GM19043 (cell line): Measurements from ENCODE around the gene LHFPL3.
"Not testable (repeated sequence)": the region's sequence is repeated elsewhere in the genome, so short reads cannot be mapped to it uniquely, and the experiment has no call there.

Source experiments
- ATAC-seq: cut with Tn5 transposase; IDR thresholded peaks from one replicate; pipeline ENCODE4 v1.9.1; 2021; ENCODE audit warnings: low read depth; ENCODE audit not compliant: unreplicated experiment

LHFPL3 gene

DNA sequence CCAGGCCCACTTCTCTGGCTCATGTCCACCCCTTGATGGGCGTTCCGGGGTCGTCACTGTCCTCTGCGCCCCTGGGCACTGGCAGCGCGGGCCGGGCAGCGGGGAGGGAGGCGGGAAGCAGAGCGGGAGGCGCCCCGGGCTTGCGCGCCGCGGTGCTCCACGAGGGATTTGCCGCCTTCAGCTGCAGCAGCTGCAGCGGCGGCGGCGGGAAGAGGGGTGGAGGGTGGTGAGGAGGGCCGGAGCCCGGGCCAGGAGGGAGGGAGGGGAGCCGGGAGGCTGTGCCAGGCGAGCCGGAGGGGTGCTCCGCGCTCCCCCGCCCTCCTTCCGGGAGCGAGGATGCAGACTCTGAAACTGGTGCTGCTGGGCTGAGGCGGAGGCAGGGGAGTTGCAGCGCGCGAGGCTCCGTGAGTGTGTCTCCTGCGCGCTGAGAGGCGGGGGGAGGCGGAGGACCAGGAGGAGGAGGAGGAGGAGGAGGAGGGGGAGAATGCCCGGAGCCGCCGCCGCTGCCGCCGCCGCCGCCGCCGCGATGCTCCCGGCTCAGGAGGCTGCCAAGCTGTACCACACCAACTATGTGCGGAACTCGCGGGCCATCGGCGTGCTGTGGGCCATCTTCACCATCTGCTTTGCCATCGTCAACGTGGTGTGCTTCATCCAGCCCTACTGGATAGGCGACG is at the start of gene LHFPL3:
TSS of gene LHFPL3 (plus strand) at position 308 of the 674 bp plus-strand sequence.
- no peak for ATAC-seq

DNA sequence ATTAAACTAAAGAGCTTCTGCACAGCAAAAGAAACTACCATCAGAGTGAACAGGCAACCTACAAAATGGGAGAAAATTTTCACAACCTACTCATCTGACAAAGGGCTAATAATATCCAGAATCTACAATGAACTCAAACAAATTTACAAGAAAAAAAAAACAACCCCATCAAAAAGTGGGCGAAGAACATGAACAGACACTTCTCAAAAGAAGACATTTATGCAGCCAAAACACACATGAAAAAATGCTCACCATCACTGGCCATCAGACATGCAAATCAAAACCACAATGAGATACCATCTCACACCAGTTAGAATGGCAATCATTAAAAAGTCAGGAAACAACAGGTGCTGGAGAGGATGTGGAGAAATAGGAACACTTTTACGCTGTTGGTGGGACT is 46.7 kb upstream of the LHFPL3 start:
- not testable (repeated sequence) for ATAC-seq

DNA sequence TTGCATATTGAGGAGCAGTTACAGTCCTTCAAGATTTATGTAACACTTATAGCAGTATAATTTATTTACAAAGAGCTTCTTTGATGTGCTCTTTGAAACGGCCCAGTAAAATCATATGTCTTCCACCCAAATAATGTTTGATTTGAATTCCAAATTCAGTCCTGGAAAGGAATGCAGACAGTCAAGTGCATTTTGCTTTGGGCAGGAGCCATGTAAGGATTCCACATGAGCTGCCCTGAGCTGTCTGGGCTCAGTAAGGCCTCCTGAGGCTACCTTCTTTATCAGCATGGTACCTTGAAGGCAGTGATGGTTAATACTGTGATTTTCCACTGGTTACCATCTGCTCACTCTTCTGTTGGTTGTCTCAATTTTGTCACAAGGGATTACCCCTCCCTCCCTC is 41.6 kb upstream of the LHFPL3 start:
- no peak for ATAC-seq

DNA sequence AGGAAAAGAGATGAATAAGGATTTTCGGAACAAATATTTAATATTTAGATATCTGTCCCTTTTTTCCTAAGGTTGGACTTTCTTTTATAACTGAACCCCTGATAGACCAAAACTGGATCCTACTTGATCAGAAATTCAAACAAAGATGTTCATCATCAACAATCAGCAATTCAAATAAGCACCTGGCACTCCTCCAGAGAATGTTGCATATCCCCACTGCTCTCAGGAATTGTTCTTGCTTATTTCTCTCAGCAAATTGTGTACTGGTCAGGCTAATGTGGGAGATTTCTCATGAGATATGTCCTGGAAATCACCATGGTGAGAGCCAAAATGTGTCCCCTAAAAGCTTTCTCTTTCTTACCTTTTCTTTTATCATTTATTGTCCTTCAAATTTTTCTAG is 40.3 kb upstream of the LHFPL3 start:
- no peak for ATAC-seq

DNA sequence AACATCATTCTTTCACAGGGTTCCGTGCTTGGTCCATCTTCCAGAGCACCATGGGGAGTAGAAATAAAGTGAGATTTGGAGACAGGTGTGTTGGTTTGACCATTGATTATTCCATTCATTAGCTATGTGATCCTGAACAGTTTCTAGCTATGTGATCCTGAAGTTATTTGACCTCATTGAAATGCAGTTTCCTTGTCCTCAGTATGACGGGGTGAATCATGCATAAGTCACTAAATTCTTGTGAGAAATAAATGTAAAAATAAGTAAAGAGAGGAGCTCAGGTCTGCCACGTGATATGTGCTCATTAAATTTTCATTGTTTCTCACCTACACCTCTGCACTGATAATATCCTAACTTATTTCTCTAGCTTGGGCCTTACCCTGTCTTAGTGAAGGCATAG is 34.1 kb upstream of the LHFPL3 start:
- ATAC-seq: no peak

DNA sequence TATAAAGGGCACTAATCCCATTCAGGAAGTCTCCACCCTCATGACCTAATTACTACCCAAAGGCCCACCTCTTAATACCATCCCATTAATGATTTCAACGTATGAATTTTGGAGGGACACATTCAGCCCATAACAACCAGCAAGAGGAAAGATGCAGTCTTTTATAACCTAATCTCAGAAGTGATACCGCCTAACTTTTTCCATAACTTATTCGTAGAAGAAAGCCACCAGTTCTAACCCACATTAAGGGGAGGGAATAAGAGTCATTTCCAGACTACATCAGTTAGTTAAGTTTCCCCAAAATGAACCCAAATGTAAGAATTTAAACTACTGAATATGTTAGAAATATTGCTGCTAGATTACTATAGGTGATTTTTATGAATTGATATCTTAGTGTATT is 32.1 kb upstream of the LHFPL3 start:
- no peak for ATAC-seq

DNA sequence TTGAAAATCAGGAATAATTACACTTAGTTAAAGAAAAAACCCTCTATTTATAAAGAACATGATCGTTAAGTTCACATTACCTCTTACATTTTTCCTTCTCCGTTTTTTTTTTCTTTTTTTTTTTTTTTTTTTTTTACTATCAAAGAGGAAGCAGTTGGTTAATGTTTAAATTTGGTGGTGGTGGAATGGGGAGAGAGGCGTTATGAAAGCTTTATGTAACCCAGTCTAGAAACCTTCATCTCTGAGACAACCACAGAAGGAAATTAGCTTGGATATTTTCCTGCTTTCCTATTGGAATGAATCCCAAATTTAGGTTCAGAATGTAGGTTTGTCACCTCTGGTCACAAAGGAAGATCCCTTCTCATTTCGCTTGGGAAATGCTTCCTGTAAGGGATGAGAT is 31.5 kb upstream of the LHFPL3 start:
- ATAC-seq: no peak

DNA sequence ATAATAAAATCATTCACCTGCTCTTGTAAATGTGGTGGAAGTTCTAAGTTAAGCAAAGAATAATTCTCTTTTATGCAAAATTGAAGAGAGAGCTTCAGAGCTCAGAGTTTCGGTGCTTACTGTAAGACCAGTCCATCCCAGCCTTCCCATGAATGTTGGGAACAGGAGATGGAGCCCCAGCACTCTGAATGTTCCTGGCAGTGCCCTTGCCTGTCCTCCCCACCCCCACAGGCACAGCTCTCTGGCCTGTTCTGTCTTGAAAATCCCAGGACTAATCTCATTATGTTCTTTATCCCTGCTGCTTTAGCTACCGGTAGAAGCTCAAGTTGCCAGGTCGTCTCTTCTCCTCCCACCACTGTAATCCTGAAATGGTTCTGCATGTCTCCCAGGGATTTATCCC is 29.1 kb upstream of the LHFPL3 start:
- ATAC-seq: no peak

DNA sequence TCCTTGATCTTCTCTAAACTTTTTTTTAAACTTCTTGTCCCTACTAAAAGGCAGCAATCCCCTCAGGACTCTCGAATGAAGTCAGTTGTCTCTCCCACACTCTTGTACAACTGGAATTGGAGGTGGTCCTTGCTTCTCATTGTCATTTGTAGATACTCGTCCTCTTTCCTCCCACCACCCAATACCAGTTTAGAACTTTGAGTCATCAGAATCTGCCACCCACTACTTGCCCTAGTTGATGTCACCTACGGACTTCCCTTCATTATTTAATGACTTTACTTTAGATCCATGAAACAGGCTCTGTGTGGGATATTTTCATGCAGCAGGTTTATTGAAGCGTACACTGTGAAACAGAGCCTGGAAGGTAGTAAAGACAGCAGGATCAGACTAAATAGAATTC is 28.6 kb upstream of the LHFPL3 start:
- ATAC-seq: no peak

DNA sequence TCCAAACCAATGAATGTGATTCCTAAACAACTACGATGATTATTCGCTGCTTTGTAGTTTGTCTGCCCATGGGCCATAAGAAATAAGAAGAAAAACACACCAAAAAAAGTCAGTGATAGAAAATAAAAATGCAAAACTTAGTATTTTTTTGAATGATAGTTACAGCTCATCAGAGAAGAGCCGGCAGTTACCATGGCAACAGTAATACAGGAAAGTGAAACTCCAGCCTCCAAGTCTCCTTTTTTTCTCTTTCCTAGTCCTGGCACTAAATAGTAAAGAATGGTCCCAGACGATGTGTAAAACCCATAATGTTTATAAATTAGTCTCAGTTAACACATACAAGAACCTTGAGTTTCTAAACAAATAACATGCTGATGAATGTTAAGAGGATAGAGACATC is 21.6 kb upstream of the LHFPL3 start:
- no peak for ATAC-seq

DNA sequence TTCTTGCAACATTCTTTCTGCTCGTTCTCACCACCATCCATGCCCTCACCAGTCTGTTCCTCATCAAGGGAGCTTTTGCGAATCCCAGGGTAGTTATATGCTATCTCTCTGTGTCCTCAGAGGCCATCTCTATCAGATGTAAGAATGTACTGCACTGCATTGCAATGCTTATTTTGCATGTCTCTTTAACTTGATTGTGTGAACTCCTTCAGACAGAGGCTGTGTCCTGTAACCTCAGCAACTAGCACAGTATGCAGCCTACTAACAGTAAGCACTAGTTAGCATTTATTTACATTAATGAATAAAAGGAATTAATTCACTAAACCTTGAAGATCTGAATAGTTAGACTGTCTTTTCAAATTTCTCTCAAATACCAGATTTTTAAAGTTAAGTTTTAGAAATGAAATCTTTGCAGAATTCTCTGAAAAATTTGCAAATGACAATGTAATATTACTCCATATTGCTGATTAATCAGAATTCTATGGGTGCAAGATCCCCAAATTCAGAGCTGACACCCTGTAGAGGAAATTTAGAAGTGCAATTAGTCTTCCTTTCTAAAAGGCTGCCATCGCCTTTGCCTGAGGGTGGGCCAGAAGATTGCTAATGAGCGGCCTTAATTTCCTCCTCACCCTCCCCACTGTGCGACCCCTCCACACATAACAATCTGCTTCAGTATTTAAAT is 10.3 kb upstream of the LHFPL3 start:
- no peak for ATAC-seq

DNA sequence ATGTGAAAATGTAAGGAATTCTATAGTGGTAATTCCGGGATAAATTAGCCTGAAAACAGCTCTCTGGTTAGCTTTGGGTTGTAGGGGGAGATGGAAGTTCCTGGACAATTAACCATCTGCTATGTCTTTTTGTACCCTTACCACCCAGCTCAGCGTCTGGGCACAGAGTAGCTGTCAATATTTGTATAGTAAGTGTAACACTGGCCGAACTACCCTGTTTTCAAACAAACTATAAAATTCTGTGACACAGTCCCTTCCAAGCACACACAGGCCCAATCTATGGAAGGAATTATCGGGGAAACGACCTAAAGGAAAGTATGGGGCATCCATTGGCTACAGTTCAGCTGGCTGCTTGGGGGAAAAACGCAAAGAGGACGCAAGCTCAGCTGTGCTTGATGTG is 869 bp upstream of the LHFPL3 start:
- ATAC-seq: no peak

DNA sequence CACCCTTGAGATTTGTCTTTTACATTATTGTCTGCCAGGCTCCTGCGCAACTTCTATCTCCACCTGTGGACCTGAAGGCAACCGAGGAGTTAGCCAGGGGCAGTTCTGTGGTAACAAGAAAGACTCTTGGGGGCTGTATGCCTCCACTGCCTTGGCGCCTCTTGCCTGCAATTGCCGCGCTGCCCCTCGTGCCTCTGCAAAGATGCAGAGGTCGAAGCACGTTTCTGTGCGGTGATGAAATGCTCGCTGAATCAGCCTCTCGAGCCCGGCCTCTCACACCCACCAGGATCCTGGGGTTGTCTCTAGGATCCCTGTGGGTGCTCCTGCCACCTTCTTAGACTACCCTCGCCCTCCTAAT is 486 bp upstream of the LHFPL3 start:
- no peak for ATAC-seq

DNA sequence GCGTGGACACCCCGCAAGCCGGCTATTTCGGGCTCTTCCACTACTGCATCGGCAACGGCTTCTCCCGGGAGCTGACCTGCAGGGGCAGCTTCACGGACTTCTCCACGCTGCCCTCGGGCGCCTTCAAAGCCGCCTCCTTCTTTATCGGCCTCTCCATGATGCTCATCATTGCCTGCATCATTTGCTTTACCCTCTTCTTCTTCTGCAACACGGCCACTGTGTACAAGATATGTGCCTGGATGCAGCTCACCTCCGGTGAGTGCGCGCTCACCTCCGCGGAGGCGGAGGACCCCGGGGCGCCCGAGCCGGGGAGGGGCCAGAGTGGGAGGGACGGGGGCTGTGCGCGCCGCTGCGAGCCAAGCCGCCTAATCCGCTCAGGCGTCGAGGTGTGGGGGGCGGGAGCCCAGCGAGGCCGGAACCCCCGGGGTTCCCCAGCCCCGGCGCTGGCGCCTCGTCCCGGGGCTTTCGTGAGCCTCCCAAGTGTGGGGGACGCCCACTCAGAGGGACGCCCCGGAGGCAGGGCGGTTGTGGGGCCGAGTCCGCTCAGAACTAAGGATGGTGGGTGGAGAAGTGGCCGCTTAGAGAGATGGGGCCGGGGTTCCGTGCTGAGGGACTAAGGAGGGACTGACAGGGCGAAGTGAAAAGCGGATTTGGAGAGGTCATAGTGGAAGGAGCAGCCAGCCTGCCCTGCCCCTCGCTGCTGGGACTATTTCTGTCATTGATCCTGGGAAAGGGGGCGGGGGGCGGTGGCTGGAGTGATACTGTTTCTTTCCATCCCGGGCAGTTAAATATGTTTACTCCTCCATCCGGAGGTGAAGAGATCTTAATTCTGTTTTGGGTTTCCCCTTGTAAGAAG is 795 bp downstream of the LHFPL3 start:
- no peak for ATAC-seq

DNA sequence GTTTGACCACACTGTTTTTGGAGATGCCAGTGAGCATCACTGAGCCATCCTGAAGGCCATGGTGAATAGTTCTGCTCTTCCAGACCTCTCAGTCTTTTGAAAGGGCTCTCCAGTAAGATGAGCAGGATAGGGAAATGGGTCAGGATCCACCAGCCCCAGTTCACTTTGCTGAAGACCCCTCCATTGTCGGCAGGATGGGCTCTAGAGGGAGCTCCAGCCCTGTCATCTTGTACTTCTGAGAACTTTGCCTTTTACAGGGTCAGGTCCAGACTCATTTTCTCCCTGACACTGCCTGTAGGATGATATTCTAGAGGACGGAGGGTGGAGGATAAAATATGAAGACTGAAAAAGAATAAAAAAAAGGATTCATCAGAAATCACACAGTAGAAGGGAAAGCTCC is 13.1 kb downstream of the LHFPL3 start:
- ATAC-seq: no peak

DNA sequence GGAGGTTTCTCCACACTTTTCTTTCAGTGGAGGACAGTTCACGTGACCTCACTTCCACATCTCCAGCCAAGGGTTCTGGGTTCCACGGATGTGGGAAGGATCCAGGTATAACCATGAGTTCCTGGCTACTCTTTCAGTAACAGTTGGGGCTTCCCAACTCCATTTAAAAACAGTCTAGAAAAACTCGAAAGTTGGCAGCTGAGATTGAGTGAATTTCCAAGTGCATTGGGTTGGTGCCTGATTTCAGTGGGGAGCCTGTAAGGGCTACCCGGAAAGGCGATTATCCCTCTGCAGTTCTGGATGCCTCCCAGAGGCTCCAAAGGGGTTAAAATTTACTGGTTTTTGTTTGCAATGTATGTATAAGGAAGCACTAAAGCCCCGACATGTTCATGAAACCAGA is 24.3 kb downstream of the LHFPL3 start:
- no peak for ATAC-seq

DNA sequence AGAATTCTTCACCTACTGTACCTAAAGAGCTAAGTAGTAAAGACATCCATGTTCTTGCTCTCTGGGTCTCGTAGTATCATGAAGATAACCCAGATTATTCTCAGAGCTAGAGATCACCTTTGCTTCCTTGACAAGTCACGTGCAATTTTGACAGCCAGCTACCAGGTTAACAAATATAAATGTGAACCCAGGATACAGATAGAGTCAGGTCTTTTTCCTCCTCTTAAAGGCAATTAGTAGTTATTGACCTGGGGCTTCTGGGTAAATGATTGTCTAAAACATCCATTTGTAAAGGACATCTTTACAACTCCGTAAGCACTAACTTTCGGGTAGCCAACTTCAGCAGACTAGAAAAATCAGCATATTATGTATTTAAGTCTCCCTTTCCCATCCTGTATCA is 28.8 kb downstream of the LHFPL3 start:
- ATAC-seq: no peak

DNA sequence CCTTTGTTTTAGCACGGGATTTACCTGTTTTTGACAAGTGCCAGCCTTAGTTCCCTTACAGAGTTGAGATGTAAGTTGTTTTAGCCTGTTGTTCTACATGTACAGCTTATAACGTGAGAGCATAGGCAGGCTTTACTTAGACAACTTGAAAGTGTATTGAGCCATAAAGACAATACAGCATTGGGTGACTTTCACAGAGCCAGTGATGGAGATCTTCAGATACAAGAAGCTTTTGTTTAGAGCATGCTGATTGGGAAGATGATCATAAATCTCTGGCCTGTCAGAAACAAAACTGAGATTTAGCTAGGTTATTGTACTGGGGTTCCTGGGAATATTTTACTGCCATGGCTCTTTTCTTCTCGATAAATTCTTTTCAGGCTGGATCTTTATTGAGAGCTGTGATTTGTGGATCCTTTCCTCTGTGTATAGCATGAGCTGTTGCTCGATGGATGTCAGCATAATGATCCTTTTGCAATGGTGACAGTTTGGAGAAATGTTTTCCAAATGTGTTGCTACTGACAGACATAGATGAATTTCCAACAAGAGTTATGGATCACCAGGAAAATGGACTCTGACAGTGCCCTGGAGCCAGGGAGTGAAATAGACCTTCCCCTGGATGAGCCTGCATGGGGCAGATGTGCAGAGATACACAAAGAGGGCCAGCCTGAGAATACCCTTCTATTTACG is 30.2 kb downstream of the LHFPL3 start:
- ATAC-seq: no peak

DNA sequence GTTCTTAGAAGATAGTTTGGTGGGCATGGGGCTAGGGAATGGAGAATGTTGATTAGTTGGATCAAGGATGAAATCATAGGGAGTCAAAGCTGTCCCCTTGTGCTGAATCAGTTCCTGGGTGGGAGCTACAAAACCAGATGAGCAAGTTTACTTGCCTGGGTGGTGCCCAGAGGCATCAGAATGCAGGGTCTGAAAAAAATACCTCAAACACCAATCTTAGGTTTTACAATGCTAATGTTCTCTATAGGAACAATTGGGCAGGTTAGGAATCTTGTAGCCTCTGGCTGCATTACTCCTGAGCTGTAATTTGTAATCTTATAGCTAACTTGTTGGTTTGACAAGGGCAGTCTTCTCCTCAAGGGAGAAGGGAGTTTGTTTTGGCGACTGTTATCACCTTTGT is 34.4 kb downstream of the LHFPL3 start:
- ATAC-seq: no peak

DNA sequence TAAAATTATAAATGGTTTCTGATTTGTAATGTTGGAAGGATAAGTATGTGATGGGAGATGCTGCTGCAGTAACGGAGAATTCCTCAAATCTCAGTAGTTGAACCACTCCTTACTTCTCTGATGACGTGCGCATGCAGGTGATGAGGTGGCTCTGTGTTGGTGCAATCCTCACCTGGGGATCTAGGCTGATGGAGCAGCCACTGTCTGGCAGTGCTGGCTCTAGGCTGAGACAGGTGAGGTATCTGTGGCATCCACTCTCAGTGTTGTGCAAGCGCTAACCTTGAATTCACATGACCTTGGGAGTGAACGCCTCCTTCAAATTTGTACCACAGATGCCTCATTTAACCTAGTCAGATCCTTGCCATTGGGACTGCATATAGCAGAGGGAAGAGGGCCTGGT is 35.0 kb downstream of the LHFPL3 start:
- no peak for ATAC-seq

DNA sequence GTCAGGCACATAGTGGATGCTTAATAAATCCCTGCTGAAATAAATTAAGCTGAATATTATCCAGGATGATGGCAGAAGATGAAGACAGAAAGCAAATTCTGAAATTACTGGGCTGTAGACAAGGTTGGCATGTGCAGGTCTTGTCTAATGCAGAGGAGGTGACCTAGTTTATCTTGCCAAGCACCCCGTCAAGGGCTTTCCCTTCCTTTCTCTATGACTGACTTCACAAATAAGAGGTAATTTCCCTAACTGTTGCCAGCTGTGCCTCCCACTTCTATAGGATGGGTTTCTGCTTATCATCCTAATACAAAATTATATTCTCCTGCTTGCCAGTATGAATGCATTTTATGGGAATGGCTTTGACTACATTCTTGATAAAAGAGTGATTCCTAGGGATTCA is 38.0 kb downstream of the LHFPL3 start:
- ATAC-seq: no peak
